ENCODE results near the gene VOPP1. TPM values are rescaled to one million over a fixed set of nuclear protein-coding genes. Genes with fewer than 3 reads are reported as not detected.
A peak's percentile ranks its signal among the peaks of the same experiment; 100 is the strongest.

Gene VOPP1
- total and polyA plus RNA-seq, 9 donors: 20.7 to 31.8 (median 27.5) TPM

- WGBS (ENCODE audit: insufficient coverage): 45% methylated on average over 6 of the region's 8 CpGs
- Histone ChIP-seq H3K27me3 (ENCODE audit: control insufficient read depth, insufficient read depth, low read length) (no peaks in the 10 kb centered on the region), H3K27ac (ENCODE audit: low read length) (no peak overlapping the region), H3K4me1 (ENCODE audit: control insufficient read depth, insufficient read depth, low read length) (peaks cover 23% of the 10 kb centered on the region), H3K36me3 (ENCODE audit: control insufficient read depth, insufficient read depth, low read length) (no peaks in the 10 kb centered on the region), H3K4me3 (ENCODE audit: low read length) (no peak overlapping the region), H3K9me3 (replicated peaks; ENCODE audit: control insufficient read depth, low read depth, low read length) (no peaks in the 10 kb centered on the region)
- DNase-seq: peak; percentile 25
These were observed 69.4 kb downstream of the VOPP1 start for GRCh38 chr7:55502858-55503440.

- Histone ChIP-seq H3K27me3 (ENCODE audit: control insufficient read depth, insufficient read depth, low read length) (no peaks in the 10 kb centered on the region), H3K4me3 (ENCODE audit: low read length) (no peak overlapping the region), H3K4me1 (ENCODE audit: control insufficient read depth, insufficient read depth, low read length) (peaks cover 23% of the 10 kb centered on the region), H3K36me3 (ENCODE audit: control insufficient read depth, insufficient read depth, low read length) (peaks cover under 1% of the 10 kb centered on the region), H3K27ac (ENCODE audit: low read length) (no peak overlapping the region), H3K9me3 (replicated peaks; ENCODE audit: control insufficient read depth, low read depth, low read length) (no peaks in the 10 kb centered on the region)
- 63% methylated on average over 8 of the region's 13 CpGs for WGBS (ENCODE audit: insufficient coverage)
- DNase-seq: peak; percentile 17
These were observed 70.0 kb downstream of the VOPP1 start for GRCh38 chr7:55502124-55502857.

DNA sequence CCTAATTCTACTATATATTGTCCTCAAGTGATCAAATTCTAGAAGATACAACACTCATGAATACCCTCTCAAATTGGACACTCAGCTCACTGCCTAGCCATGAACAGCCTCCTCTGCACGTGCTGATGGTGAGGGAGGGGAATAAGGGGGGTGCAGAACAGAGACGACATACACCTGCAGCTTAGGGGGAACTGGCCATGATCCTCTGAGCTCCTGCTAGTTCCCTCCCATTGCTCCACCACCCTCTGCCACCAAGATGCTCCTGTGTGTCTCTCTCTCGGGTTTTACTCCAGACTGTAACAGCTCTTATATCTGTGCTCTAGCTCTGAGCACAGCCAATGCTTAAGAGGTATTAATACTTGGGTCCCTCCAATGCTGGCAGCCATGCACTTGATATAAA lies 70.7 kb downstream of the VOPP1 start:
- H3K4me1 ChIP-seq (ENCODE audit: control insufficient read depth, insufficient read depth, low read length): peaks cover 23% of the 10 kb centered on the region
- H3K27ac ChIP-seq (ENCODE audit: low read length): no peak overlapping the region
- peaks cover 4% of the 10 kb centered on the region for H3K36me3 ChIP-seq (ENCODE audit: control insufficient read depth, insufficient read depth, low read length)
- H3K9me3 ChIP-seq (replicated peaks; ENCODE audit: control insufficient read depth, low read depth, low read length): no peaks in the 10 kb centered on the region
- no CpG with 5 or more reads among the region's 3 CpGs for WGBS (ENCODE audit: insufficient coverage)
- no peak overlapping the region for H3K4me3 ChIP-seq (ENCODE audit: low read length)
- no peak for DNase-seq
- no peaks in the 10 kb centered on the region for H3K27me3 ChIP-seq (ENCODE audit: control insufficient read depth, insufficient read depth, low read length)

- WGBS (ENCODE audit: insufficient coverage): no CpG with 5 or more reads among the region's 7 CpGs
- Histone ChIP-seq H3K4me1 (ENCODE audit: control insufficient read depth, insufficient read depth, low read length) (peaks cover 22% of the 10 kb centered on the region), H3K36me3 (ENCODE audit: control insufficient read depth, insufficient read depth, low read length) (peaks cover 9% of the 10 kb centered on the region), H3K27ac (ENCODE audit: low read length) (no peak overlapping the region), H3K4me3 (ENCODE audit: low read length) (no peak overlapping the region), H3K9me3 (replicated peaks; ENCODE audit: control insufficient read depth, low read depth, low read length) (no peaks in the 10 kb centered on the region), H3K27me3 (ENCODE audit: control insufficient read depth, insufficient read depth, low read length) (no peaks in the 10 kb centered on the region)
- no peak for DNase-seq
These were observed 72.1 kb downstream of the VOPP1 start for GRCh38 chr7:55500117-55500756.

DNA sequence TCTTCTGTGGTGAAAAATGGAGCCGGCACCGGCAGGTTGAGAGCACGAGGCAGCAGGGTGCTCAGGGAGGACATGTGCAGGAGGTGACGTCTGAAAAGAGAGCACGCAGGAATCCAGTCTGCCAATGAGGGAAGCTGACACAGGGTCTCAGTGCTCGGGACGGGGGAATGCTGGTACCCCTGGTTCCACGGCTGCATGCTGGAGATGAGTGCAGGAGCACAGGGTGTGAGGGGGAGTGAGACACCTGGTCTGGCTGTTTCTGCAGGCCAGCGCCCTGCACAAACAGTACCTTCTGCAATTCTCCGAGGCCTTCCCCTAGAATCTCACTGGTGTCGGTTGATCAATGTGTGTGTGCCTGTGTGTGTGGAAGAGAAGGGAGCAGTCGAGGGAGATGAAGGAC lies 72.7 kb downstream of the VOPP1 start:
- no peaks in the 10 kb centered on the region for H3K9me3 ChIP-seq (replicated peaks; ENCODE audit: control insufficient read depth, low read depth, low read length)
- WGBS (ENCODE audit: insufficient coverage): 91% methylated on average over 9 of the region's 12 CpGs
- no peak for DNase-seq
- no peaks in the 10 kb centered on the region for H3K27me3 ChIP-seq (ENCODE audit: control insufficient read depth, insufficient read depth, low read length)
- peaks cover 19% of the 10 kb centered on the region for H3K4me1 ChIP-seq (ENCODE audit: control insufficient read depth, insufficient read depth, low read length)
- peaks cover 12% of the 10 kb centered on the region for H3K36me3 ChIP-seq (ENCODE audit: control insufficient read depth, insufficient read depth, low read length)
- H3K27ac ChIP-seq (ENCODE audit: low read length): no peak overlapping the region
- H3K4me3 ChIP-seq (ENCODE audit: low read length): no peak overlapping the region

GRCh38 chr7:55498770-55499169 lies 73.5 kb downstream of the VOPP1 start:
- H3K9me3 ChIP-seq (replicated peaks; ENCODE audit: control insufficient read depth, low read depth, low read length): no peaks in the 10 kb centered on the region
- peaks cover 12% of the 10 kb centered on the region for H3K36me3 ChIP-seq (ENCODE audit: control insufficient read depth, insufficient read depth, low read length)
- H3K4me3 ChIP-seq (ENCODE audit: low read length): no peak overlapping the region
- peaks cover 19% of the 10 kb centered on the region for H3K4me1 ChIP-seq (ENCODE audit: control insufficient read depth, insufficient read depth, low read length)
- WGBS (ENCODE audit: insufficient coverage): 90% methylated on average over 4 of the region's 4 CpGs
- H3K27ac ChIP-seq (ENCODE audit: low read length): no peak overlapping the region
- no peak for DNase-seq
- no peaks in the 10 kb centered on the region for H3K27me3 ChIP-seq (ENCODE audit: control insufficient read depth, insufficient read depth, low read length)

- H3K27me3 ChIP-seq (ENCODE audit: control insufficient read depth, insufficient read depth, low read length): no peaks in the 10 kb centered on the region
- no peak overlapping the region for H3K27ac ChIP-seq (ENCODE audit: low read length)
- peaks cover 12% of the 10 kb centered on the region for H3K36me3 ChIP-seq (ENCODE audit: control insufficient read depth, insufficient read depth, low read length)
- no peak overlapping the region for H3K4me3 ChIP-seq (ENCODE audit: low read length)
- no peak for DNase-seq
- WGBS (ENCODE audit: insufficient coverage): 52% methylated on average over 4 of the region's 7 CpGs
- peaks cover 15% of the 10 kb centered on the region for H3K4me1 ChIP-seq (ENCODE audit: control insufficient read depth, insufficient read depth, low read length)
- H3K9me3 ChIP-seq (replicated peaks; ENCODE audit: control insufficient read depth, low read depth, low read length): no peaks in the 10 kb centered on the region
These were observed 74.2 kb downstream of the VOPP1 start for GRCh38 chr7:55498142-55498541.

- 95% methylated on average over 5 of the region's 7 CpGs for WGBS (ENCODE audit: insufficient coverage)
- peaks cover 11% of the 10 kb centered on the region for H3K4me1 ChIP-seq (ENCODE audit: control insufficient read depth, insufficient read depth, low read length)
- no peak for DNase-seq
These were observed 74.8 kb downstream of the VOPP1 start for GRCh38 chr7:55497521-55497920.

DNA sequence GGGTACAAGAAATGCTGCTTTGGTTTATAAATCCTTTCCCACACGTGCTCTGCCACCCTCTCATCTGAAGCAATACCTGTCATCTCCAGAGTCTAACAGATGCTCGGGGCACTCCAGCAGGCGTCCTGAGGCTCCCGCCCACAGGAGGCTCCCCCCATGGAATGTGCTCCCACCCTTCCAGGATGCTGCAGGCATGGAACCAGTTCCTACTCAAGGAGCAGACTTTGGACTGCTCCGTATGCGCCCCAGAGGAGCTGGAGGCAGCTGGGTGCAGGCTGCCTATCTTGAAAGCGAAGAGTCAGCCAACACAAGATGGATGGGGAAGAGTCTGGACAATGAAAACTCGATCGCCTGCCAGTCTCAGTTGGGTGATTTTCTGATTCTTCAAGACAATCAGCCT lies 75.4 kb downstream of the VOPP1 start:
- no peaks in the 10 kb centered on the region for H3K27me3 ChIP-seq (ENCODE audit: control insufficient read depth, insufficient read depth, low read length)
- no peaks in the 10 kb centered on the region for H3K9me3 ChIP-seq (replicated peaks; ENCODE audit: control insufficient read depth, low read depth, low read length)
- WGBS (ENCODE audit: insufficient coverage): 91% methylated on average over 8 of the region's 9 CpGs
- no peak overlapping the region for H3K27ac ChIP-seq (ENCODE audit: low read length)
- peaks cover 8% of the 10 kb centered on the region for H3K4me1 ChIP-seq (ENCODE audit: control insufficient read depth, insufficient read depth, low read length)
- H3K36me3 ChIP-seq (ENCODE audit: control insufficient read depth, insufficient read depth, low read length): peaks cover 18% of the 10 kb centered on the region
- H3K4me3 ChIP-seq (ENCODE audit: low read length): no peak overlapping the region
- no peak for DNase-seq

More at GRCh38 chr7:55497521-55497920, 74.8 kb downstream of the VOPP1 start:
- Histone ChIP-seq H3K27ac (ENCODE audit: low read length) (no peak overlapping the region), H3K9me3 (replicated peaks; ENCODE audit: control insufficient read depth, low read depth, low read length) (no peaks in the 10 kb centered on the region), H3K27me3 (ENCODE audit: control insufficient read depth, insufficient read depth, low read length) (no peaks in the 10 kb centered on the region), H3K4me3 (ENCODE audit: low read length) (no peak overlapping the region), H3K36me3 (ENCODE audit: control insufficient read depth, insufficient read depth, low read length) (peaks cover 12% of the 10 kb centered on the region)

DNA sequence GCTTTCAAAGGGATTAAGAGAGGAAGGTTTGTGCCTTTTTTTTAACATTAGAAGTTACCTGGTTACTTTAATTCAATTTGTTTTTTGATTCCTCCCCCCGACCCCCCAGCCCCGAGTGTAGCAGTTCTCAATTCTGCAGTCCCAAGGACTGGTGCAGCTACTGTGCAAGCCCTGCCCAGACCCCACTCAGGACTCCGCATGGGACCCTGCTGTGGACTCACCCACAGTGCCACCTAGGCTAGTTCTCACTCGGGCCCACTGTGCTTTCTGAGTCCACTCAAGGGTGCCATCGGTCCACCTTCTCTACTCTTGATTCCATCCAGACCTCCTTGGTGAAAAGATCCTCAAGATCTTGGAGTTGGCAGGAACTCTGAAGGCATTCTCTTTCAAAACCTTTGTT lies 77.4 kb downstream of the VOPP1 start:
- 100% methylated on average over 5 of the region's 5 CpGs for WGBS (ENCODE audit: insufficient coverage)
- no peak overlapping the region for H3K27ac ChIP-seq (ENCODE audit: low read length)
- H3K4me1 ChIP-seq (ENCODE audit: control insufficient read depth, insufficient read depth, low read length): no peaks in the 10 kb centered on the region
- no peak for DNase-seq
- peaks cover 24% of the 10 kb centered on the region for H3K36me3 ChIP-seq (ENCODE audit: control insufficient read depth, insufficient read depth, low read length)
- no peak overlapping the region for H3K4me3 ChIP-seq (ENCODE audit: low read length)
- H3K9me3 ChIP-seq (replicated peaks; ENCODE audit: control insufficient read depth, low read depth, low read length): no peaks in the 10 kb centered on the region
- no peaks in the 10 kb centered on the region for H3K27me3 ChIP-seq (ENCODE audit: control insufficient read depth, insufficient read depth, low read length)
